HG03064 (cell line): ENCODE results near the gene NSUN7.

Experiments used
- ATAC-seq: cut with Tn5 transposase; IDR thresholded peaks from one replicate; pipeline ENCODE4 v1.9.1; 2021; ENCODE audit warnings: low read depth; ENCODE audit not compliant: unreplicated experiment

Gene NSUN7

GRCh38 chr4:40733752-40734151 is 16.0 kb upstream of the NSUN7 start:
- no peak for ATAC-seq

GRCh38 chr4:40734497-40734896 is 15.3 kb upstream of the NSUN7 start:
- no peak for ATAC-seq

GRCh38 chr4:40736910-40737309 is 12.8 kb upstream of the NSUN7 start:
- ATAC-seq, result no peak

GRCh38 chr4:40737879-40738278 is 11.9 kb upstream of the NSUN7 start:
- ATAC-seq, result no peak

- ATAC-seq, result no peak
Measured at GRCh38 chr4:40739347-40739746, 10.4 kb upstream of the NSUN7 start.

- no peak for ATAC-seq
Measured at GRCh38 chr4:40744218-40744617, 5.5 kb upstream of the NSUN7 start.

GRCh38 chr4:40745285-40745984 is 4.3 kb upstream of the NSUN7 start:
- ATAC-seq, result no peak

GRCh38 chr4:40747207-40747835 is 2.4 kb upstream of the NSUN7 start:
- ATAC-seq, result no peak

- no peak for ATAC-seq
Measured at GRCh38 chr4:40750461-40751258, 905 bp downstream of the NSUN7 start.

GRCh38 chr4:40755616-40756015 is 5.9 kb downstream of the NSUN7 start:
- no peak for ATAC-seq

- ATAC-seq, result peak; percentile 100
Measured at GRCh38 chr4:40763228-40763716, 13.5 kb downstream of the NSUN7 start.

GRCh38 chr4:40769266-40769665 is 19.5 kb downstream of the NSUN7 start:
- no peak for ATAC-seq

- ATAC-seq, result no peak
Measured at GRCh38 chr4:40778090-40778489, 28.3 kb downstream of the NSUN7 start.

- ATAC-seq, result no peak
Measured at GRCh38 chr4:40782876-40783275, 33.1 kb downstream of the NSUN7 start.

GRCh38 chr4:40785727-40786126 is 36.0 kb downstream of the NSUN7 start:
- no peak for ATAC-seq

GRCh38 chr4:40788331-40788730 is 38.6 kb downstream of the NSUN7 start:
- no peak for ATAC-seq

- ATAC-seq, result no peak
Measured at GRCh38 chr4:40789031-40789430, 39.3 kb downstream of the NSUN7 start.

GRCh38 chr4:40789771-40790170 is 40.0 kb downstream of the NSUN7 start:
- ATAC-seq, result no peak

- ATAC-seq, result peak; percentile 92
Measured at GRCh38 chr4:40800064-40800463, 50.3 kb downstream of the NSUN7 start.

- no peak for ATAC-seq
Measured at GRCh38 chr4:40804598-40804997, 54.8 kb downstream of the NSUN7 start.

- ATAC-seq, result no peak
Measured at GRCh38 chr4:40808926-40809457, 59.2 kb downstream of the NSUN7 start.
